Rectal smooth muscle tissue (tissue), 1 donor: ENCODE results near the gene CBX4.
"Not testable (repeated sequence)": the region's sequence is repeated elsewhere in the genome, so short reads cannot be mapped to it uniquely, and the experiment has no call there.

Experiments used
- H3K27ac ChIP-seq: one replicate; pipeline ENCODE4 v1.7.0; 2013; ENCODE audit warnings: low read depth, low read length, inconsistent platforms
- H3K27me3 ChIP-seq: one replicate; pipeline ENCODE4 v1.7.0; 2013; ENCODE audit warnings: low read length; ENCODE audit not compliant: control insufficient read depth, insufficient read depth
- H3K36me3 ChIP-seq: one replicate; pipeline ENCODE4 v1.7.0; 2013; ENCODE audit warnings: low read length; ENCODE audit not compliant: control insufficient read depth, insufficient read depth
- H3K4me1 ChIP-seq: one replicate; pipeline ENCODE4 v1.7.0; 2013; ENCODE audit warnings: low read length; ENCODE audit not compliant: control insufficient read depth, insufficient read depth
- H3K4me3 ChIP-seq: one replicate; pipeline ENCODE4 v1.7.0; 2013; ENCODE audit warnings: low read length
- H3K9ac ChIP-seq: one replicate; pipeline ENCODE4 v1.7.0; 2013; ENCODE audit warnings: low read length

Gene CBX4

GRCh38 chr17:79854080-79855060 lies 15.1 kb upstream of the CBX4 start:
- H3K27ac ChIP-seq, result no peak overlapping the region
- H3K4me1 ChIP-seq, result no peaks in the 10 kb centered on the region
- H3K27me3 ChIP-seq, result no peaks in the 10 kb centered on the region
- H3K9ac ChIP-seq, result no peak overlapping the region
- no peaks in the 10 kb centered on the region for H3K36me3 ChIP-seq
- H3K4me3 ChIP-seq, result no peak overlapping the region

GRCh38 chr17:79853168-79853567 lies 13.9 kb upstream of the CBX4 start:
- not testable (repeated sequence) for H3K4me3 ChIP-seq

GRCh38 chr17:79852748-79853147 lies 13.5 kb upstream of the CBX4 start:
- H3K4me1 ChIP-seq, result no peaks in the 10 kb centered on the region
- no peaks in the 10 kb centered on the region for H3K36me3 ChIP-seq
- no peak overlapping the region for H3K27ac ChIP-seq
- H3K9ac ChIP-seq, result no peak overlapping the region
- no peaks in the 10 kb centered on the region for H3K27me3 ChIP-seq
- H3K4me3 ChIP-seq, result peak overlapping the region; percentile 15

More at GRCh38 chr17:79853168-79853567, 13.9 kb upstream of the CBX4 start:
- not testable (repeated sequence) for H3K9ac ChIP-seq, H3K27ac ChIP-seq, H3K4me1 ChIP-seq, H3K27me3 ChIP-seq, H3K36me3 ChIP-seq

DNA sequence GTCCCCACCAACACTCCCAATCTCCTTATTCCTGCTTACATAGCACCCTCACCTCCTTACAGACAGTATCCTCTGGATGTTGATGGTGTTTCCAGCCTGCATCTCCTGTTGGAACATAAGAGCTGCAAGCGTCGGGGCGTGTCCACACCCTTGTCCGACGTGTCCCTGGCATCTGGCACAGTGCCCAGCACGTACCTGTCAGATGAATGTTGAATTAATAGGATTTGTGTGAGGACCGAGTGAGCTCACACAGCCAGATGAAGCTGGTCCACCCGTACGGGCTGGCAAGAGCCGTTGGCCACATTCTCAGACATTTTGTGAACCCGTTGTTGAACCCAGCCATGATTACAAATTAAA lies 12.2 kb upstream of the CBX4 start:
- Histone ChIP-seq H3K4me1 (no peaks in the 10 kb centered on the region), H3K9ac (no peak overlapping the region), H3K27ac (no peak overlapping the region), H3K36me3 (no peaks in the 10 kb centered on the region), H3K4me3 (no peak overlapping the region), H3K27me3 (no peaks in the 10 kb centered on the region)

GRCh38 chr17:79850571-79851460 lies 11.6 kb upstream of the CBX4 start:
- Histone ChIP-seq H3K27ac (no peak overlapping the region), H3K27me3 (no peaks in the 10 kb centered on the region), H3K4me1 (no peaks in the 10 kb centered on the region), H3K4me3 (no peak overlapping the region), H3K9ac (no peak overlapping the region), H3K36me3 (no peaks in the 10 kb centered on the region)

DNA sequence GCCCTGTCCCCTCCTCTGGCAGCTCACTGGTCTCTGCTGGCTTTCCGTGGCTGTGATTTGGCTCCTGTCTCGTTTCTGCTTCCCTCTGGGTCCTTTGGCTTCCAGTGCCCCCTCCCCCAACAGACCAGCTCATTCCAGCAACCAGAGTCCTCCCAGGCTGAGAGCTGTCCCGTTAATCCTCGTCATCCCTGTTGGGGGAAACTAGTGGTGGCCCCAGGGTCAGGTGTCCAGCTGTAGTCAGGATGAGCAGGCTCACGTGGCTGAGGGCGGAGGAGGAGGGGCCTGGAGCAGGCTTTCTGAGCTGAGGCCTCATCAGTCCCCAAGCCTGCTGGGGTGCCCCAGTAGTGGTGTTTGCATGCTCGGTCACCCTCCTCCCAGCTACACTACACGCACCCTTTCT lies 10.7 kb upstream of the CBX4 start:
- H3K27me3 ChIP-seq, result no peaks in the 10 kb centered on the region
- no peak overlapping the region for H3K27ac ChIP-seq
- H3K36me3 ChIP-seq, result no peaks in the 10 kb centered on the region
- H3K4me1 ChIP-seq, result no peaks in the 10 kb centered on the region
- no peak overlapping the region for H3K9ac ChIP-seq
- no peak overlapping the region for H3K4me3 ChIP-seq

GRCh38 chr17:79848370-79848766 lies 9.1 kb upstream of the CBX4 start:
- H3K27me3 ChIP-seq, result peaks cover 2% of the 10 kb centered on the region
- H3K36me3 ChIP-seq, result no peaks in the 10 kb centered on the region
- no peak overlapping the region for H3K4me3 ChIP-seq
- no peak overlapping the region for H3K27ac ChIP-seq
- no peak overlapping the region for H3K9ac ChIP-seq
- H3K4me1 ChIP-seq, result no peaks in the 10 kb centered on the region

DNA sequence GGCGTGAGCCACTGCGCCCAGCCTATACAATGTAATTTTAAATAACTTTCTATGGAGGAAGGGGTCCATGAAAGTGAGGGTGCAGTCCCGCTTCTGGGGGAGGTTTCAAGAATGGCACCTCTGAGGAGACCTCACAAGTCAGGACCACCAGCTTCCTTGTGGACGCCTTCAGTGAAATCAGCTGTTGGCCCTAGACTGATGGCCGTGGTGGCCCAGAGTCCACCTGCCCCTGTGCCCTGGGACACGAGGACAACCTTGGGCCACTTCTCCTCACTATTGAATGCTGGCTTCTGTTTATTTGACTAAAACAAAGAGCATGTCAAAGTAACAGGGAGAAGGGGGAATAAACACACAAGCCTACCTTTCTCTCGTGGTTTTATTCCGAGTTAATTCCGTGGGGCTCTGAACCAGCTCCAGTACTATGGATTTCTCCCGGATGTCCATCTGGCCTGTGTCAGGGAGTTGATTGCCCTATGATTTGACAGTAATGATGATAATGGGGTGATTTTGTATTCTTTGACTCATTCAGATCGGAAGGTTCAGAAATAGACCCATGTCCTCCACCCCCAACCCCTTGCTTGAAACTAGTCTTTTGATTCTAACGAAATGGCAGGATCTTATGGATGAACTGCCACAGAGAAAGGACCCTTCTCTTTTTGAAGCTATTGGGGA lies 8.6 kb upstream of the CBX4 start:
- no peaks in the 10 kb centered on the region for H3K4me1 ChIP-seq
- H3K27me3 ChIP-seq, result peaks cover 6% of the 10 kb centered on the region

DNA sequence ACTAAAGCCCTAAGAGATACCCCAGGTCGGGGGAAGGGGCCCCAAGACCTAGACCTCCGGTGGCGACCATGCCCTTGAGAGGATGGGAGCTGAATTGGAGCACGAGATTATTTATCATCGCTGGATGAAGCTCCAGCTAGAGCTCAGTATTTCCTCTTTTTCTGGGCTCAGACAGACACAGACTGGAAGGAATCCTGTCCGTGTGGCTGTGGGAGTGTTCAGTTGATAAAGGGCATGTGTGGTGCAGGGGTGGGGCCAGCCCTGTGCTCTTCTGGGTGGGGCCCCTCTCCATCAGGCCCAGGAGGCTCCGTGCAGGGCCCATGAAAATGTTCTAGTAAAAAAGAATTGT lies 6.3 kb upstream of the CBX4 start:
- H3K36me3 ChIP-seq, result no peaks in the 10 kb centered on the region
- H3K9ac ChIP-seq, result no peak overlapping the region
- H3K27ac ChIP-seq, result no peak overlapping the region
- H3K4me1 ChIP-seq, result no peaks in the 10 kb centered on the region
- peak overlapping the region; percentile 0 for H3K4me3 ChIP-seq
- H3K27me3 ChIP-seq, result peaks cover 27% of the 10 kb centered on the region

More for the DNA sequence above, 8.6 kb upstream of the CBX4 start:
- no peak overlapping the region for H3K4me3 ChIP-seq
- no peak overlapping the region for H3K9ac ChIP-seq
- no peak overlapping the region for H3K27ac ChIP-seq
- H3K36me3 ChIP-seq, result no peaks in the 10 kb centered on the region

DNA sequence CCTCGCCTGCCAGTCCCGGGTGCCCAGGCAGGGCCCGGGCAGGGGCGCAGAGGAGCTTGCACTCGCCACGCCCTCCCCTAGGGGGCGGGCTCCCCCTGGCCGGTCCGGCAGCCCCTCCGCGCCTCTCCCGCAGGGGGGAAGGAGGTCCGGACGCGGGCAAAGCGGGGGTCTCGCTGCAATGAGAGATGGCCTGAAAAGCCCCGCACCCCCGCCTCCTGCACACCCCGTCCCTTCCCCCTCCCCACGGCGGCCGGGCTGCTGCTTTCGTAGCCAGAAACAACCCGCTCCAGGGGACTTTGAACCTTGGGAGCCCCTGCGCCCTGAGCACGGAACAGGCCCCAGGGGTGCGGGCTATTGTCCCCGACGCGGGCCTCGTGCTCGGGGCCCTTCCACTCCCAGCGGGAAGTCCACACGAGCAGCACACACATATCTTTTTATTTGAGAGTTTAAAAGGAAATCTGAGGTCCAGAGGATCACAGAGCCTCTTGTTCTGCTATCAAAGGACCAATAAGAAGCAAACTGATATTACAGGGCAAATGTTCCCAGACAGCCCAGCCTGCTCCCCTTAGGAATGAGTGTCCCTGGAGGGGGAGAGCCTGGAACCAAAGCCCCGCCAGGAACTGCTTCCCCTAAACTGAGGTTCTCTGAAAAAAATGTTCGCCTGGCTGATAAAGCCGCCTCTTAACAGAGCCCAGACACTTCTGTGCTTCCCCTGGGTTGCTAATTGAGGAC lies 5.8 kb upstream of the CBX4 start:
- Histone ChIP-seq H3K4me3 (peak overlapping the region; percentile 0), H3K36me3 (no peaks in the 10 kb centered on the region), H3K27ac (no peak overlapping the region), H3K27me3 (peaks cover 31% of the 10 kb centered on the region), H3K9ac (no peak overlapping the region), H3K4me1 (peaks cover 2% of the 10 kb centered on the region)

GRCh38 chr17:79843816-79844800 lies 4.9 kb upstream of the CBX4 start:
- Histone ChIP-seq H3K9ac (peak overlapping the region; percentile 62), H3K4me3 (peak overlapping the region; percentile 76), H3K27ac (no peak overlapping the region), H3K27me3 (peaks cover 33% of the 10 kb centered on the region), H3K4me1 (peaks cover 5% of the 10 kb centered on the region), H3K36me3 (no peaks in the 10 kb centered on the region)
